KMS-11 (cell line): ENCODE measurements around the gene EXOC4.

Source experiments
- H2AFZ ChIP-seq: fragments of 200-600 bp; sonication (generic); 2 replicates; pipeline ENCODE4 v1.6.1; 2016; ENCODE audit warnings: antibody characterized with exemption, mixed run types, low read depth
- H3K27ac ChIP-seq: fragments of 200-600 bp; sonication (generic); 2 replicates; pipeline ENCODE4 v1.6.1; 2016; ENCODE audit warnings: mild to moderate bottlenecking, mixed run types
- H3K27me3 ChIP-seq: fragments of 200-600 bp; sonication (generic); 2 replicates; pipeline ENCODE4 v1.6.1; 2017; ENCODE audit warnings: mild to moderate bottlenecking, low read depth, mixed run types, moderate library complexity; ENCODE audit not compliant: insufficient read depth
- H3K36me3 ChIP-seq: fragments of 200-600 bp; sonication (generic); 2 replicates; pipeline ENCODE4 v1.6.1; 2017; ENCODE audit warnings: mild to moderate bottlenecking, mixed run types; ENCODE audit not compliant: insufficient read depth
- H3K4me1 ChIP-seq: fragments of 200-600 bp; sonication (generic); 2 replicates; pipeline ENCODE4 v1.6.1; 2016; ENCODE audit warnings: mild to moderate bottlenecking, low read depth, mixed run types; ENCODE audit not compliant: poor library complexity, severe bottlenecking
- H3K4me2 ChIP-seq: fragments of 200-600 bp; sonication (generic); 2 replicates; pipeline ENCODE4 v1.7.0; 2016; ENCODE audit warnings: mild to moderate bottlenecking, mixed run types
- H3K4me3 ChIP-seq: fragments of 200-600 bp; sonication (generic); IDR thresholded peaks from 2 replicates; pipeline ENCODE4 v1.6.1; 2017; ENCODE audit warnings: low read depth, low read length, mixed read lengths; ENCODE audit not compliant: insufficient read depth
- H3K79me2 ChIP-seq: fragments of 200-600 bp; sonication (generic); 2 replicates; pipeline ENCODE4 v1.6.1; 2016; ENCODE audit warnings: low read depth, mixed run types; ENCODE audit not compliant: insufficient read depth
- H3K9ac ChIP-seq: fragments of 200-600 bp; sonication (generic); 2 replicates; pipeline ENCODE4 v1.6.1; 2016; ENCODE audit warnings: mild to moderate bottlenecking, mixed run types
- H4K20me1 ChIP-seq: fragments of 200-600 bp; sonication (generic); 2 replicates; pipeline ENCODE4 v1.6.1; 2016; ENCODE audit warnings: mild to moderate bottlenecking, mixed run types; ENCODE audit not compliant: insufficient read depth
- CTCF ChIP-seq: fragments of 200-600 bp; sonication (generic); conservative IDR thresholded peaks from 2 replicates; pipeline ENCODE4 v1.6.1; 2017; ENCODE audit warnings: low read depth, mild to moderate bottlenecking, antibody characterized with exemption, low read length, moderate library complexity, mixed read lengths

Gene EXOC4

GRCh38 chr7:133575726-133576440 is 323.0 kb downstream of the EXOC4 start:
- TF ChIP-seq CTCF = no peak
- Histone ChIP-seq H3K4me2 (no peak overlapping the region), H3K36me3 (no peaks in the 10 kb centered on the region), H3K27me3 (no peaks in the 10 kb centered on the region), H3K4me1 (no peaks in the 10 kb centered on the region), H3K27ac (no peak overlapping the region), H3K9ac (no peak overlapping the region), H4K20me1 (no peaks in the 10 kb centered on the region), H3K4me3 (no peak overlapping the region), H3K79me2 (no peaks in the 10 kb centered on the region), H2AFZ (no peak overlapping the region)

DNA sequence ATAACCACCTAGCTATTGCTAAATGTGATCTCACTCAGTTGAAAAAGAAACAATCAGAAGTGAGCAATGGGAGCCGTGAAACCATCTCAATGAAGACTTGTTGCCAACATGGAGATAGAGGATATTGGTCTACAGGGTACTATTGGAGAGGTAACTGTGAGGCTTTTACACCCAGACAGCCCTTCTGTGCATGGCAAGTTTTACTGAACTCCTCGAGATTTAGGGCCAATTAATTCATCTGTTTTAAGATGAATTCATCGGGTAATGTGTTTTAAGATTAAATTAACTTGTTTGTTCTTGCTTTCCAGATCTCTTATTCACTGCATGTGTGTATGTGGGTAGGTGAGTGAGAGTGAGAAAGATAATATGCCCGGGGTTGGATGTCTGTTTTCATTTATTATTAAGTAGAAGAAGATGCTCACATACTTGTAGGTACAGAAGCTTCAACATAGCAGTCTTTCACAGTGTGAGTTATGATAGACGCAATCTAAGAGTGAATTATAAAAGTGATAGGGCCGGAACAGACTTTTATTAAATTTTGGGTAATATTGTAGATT is 323.8 kb downstream of the EXOC4 start:
- no peak overlapping the region for H3K4me3 ChIP-seq
- TF ChIP-seq CTCF = no peak
- no peak overlapping the region for H3K4me2 ChIP-seq
- H3K27me3 ChIP-seq = no peaks in the 10 kb centered on the region
- H3K9ac ChIP-seq = no peak overlapping the region
- H3K27ac ChIP-seq = no peak overlapping the region
- H3K4me1 ChIP-seq = no peaks in the 10 kb centered on the region
- no peak overlapping the region for H2AFZ ChIP-seq
- no peaks in the 10 kb centered on the region for H3K79me2 ChIP-seq
- no peaks in the 10 kb centered on the region for H4K20me1 ChIP-seq
- no peaks in the 10 kb centered on the region for H3K36me3 ChIP-seq

GRCh38 chr7:133582766-133583523 is 330.1 kb downstream of the EXOC4 start:
- no peaks in the 10 kb centered on the region for H3K27me3 ChIP-seq
- no peak overlapping the region for H3K9ac ChIP-seq
- no peak overlapping the region for H2AFZ ChIP-seq
- H3K4me1 ChIP-seq = no peaks in the 10 kb centered on the region
- H3K4me2 ChIP-seq = no peak overlapping the region
- H3K79me2 ChIP-seq = no peaks in the 10 kb centered on the region
- H4K20me1 ChIP-seq = no peaks in the 10 kb centered on the region
- no peak for TF ChIP-seq CTCF
- H3K36me3 ChIP-seq = no peaks in the 10 kb centered on the region
- no peak overlapping the region for H3K4me3 ChIP-seq
- no peak overlapping the region for H3K27ac ChIP-seq

DNA sequence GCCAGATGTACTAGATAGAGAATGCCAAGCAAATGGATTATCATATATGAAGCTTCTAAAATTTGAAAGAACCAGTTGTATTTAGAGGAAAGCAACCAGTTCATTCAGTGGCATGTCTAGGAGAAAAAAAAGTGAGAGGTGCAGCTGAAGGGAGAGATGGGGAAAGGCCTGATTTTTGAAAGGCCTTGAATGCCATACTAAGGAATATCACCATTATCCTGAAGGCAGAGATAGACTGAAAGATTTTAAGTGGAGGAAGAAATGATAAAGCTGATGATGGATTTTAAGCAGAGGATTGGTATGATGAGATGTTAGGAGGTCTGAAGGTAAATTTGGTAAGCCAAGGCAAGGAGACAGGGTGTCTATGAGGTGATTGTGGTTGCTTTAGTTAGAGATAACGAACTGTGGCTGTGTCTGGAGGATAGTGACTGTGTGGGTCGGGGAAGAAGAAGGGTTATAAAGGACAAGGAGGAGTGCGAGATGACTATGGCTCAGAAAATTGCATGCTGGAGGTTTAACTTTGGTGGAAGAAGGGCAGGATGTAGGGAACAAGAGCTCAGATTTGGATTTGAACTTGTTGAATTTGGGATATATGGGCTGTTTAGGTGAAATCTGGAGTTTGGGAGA is 330.8 kb downstream of the EXOC4 start:
- no peaks in the 10 kb centered on the region for H3K79me2 ChIP-seq
- H3K9ac ChIP-seq = no peak overlapping the region
- H4K20me1 ChIP-seq = no peaks in the 10 kb centered on the region
- TF ChIP-seq CTCF = no peak
- H2AFZ ChIP-seq = no peak overlapping the region
- H3K4me3 ChIP-seq = no peak overlapping the region
- H3K27me3 ChIP-seq = no peaks in the 10 kb centered on the region
- H3K36me3 ChIP-seq = no peaks in the 10 kb centered on the region
- H3K27ac ChIP-seq = no peak overlapping the region
- no peaks in the 10 kb centered on the region for H3K4me1 ChIP-seq
- H3K4me2 ChIP-seq = no peak overlapping the region
